NCI-H1048 (cell line): ENCODE results near the gene PRAMEF9.
"Not testable (repeated sequence)": the region's sequence is repeated elsewhere in the genome, so short reads cannot be mapped to it uniquely, and the experiment has no call there.

ENCODE experiments used
- DNase-seq: peaks from one replicate; lab custom pipeline; 2025; lab: John Stamatoyannopoulos, UW

The PRAMEF9 gene

DNA sequence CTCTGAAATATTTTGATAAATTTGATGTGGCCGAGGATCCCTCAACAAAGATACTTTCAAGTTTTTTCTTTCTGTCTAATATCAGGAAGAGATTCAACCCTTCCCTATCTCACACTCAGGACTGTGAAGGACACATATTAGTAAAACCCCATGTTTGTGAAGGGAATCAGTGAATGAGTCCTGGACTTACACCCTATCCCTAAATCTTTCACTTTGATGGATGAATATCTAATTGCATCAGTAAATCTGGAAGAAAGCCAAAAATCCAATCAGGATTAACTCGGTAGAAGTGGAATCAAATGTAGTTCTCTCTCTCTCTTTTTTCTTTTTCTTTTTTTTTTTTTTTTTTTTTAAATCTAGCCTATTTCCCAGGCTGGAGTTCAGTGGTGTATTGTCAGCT, at the start of gene PRAMEF9:
Gene PRAMEF9, plus strand, starts transcription at position 301 of the 400 bp plus-strand sequence. CDS start 3,433 bp downstream, outside the sequence.
- not testable (repeated sequence) for DNase-seq

DNA sequence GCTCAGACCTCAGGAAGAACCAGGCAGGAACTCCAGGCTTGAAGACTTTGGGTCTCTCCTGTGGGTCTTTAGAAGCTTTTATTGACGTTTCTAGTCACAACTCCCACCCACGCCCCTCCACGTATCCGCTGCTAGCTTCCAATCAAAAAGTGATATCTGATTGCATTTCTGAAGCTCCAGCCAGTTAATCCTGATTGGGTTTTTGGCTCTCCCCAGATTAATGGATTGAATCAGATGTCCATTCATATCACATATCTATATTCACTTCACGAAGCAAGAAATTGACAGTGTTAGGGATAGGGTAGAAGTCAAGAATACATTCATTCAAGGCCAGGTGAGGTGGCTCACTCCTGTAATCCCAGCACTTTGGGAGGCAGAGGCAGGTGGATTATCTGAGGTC, 15.7 kb upstream of the PRAMEF9 start, which contains the start of gene PRAMEF26:
Gene PRAMEF26, minus strand, starts transcription at position 101 of the 400 bp plus-strand sequence. CDS start 2,914 bp downstream, outside the sequence.
- not testable (repeated sequence) for DNase-seq

DNA sequence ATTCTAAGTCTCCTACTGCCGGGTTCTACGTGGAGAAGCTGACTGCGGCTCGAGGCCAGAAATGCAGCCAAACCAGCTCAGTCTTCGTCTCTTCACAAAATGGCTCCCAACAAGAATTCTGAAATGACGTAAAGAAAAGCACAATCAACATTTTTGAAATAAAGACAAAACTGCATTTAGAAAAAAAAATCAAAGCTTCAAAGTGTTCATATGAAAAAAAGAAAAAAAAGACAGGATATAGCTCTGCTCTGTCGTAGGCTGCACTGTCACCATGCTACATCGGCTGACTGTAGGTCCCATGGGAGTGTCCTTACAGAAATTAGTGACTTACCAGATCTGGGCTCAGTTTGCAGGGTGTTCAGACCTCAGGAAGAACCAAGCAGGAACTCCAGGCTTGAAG, 6.1 kb upstream of the PRAMEF9 start, which contains the start of gene HNRNPCL4:
Gene HNRNPCL4, minus strand, starts transcription at position 101 of the 400 bp plus-strand sequence. CDS start 164 bp downstream, outside the sequence.
- not testable (repeated sequence) for DNase-seq

DNA sequence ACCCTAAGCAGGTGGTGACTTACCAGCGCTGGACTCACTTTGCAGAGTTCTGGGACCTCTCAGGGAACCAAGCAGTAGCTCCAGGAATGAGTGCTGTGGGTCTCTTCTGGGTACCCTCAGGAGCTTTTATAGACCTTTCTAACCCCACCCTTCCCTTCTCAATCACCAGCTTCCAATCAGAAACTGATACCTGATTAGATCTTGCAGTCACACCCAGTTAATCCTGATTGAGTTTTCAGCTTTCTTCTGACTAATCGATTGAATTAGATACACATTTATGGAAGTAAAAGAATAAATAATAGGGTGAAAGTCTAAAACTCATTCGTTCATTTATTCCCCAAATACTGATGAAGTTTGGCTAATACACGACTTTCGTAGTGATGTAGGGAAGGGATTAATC, 29.7 kb downstream of the PRAMEF9 start, which contains the start of gene PRAMEF13:
Gene PRAMEF13, minus strand, starts transcription at position 101 of the 400 bp plus-strand sequence. CDS start 1,820 bp downstream, outside the sequence.
- not testable (repeated sequence) for DNase-seq

DNA sequence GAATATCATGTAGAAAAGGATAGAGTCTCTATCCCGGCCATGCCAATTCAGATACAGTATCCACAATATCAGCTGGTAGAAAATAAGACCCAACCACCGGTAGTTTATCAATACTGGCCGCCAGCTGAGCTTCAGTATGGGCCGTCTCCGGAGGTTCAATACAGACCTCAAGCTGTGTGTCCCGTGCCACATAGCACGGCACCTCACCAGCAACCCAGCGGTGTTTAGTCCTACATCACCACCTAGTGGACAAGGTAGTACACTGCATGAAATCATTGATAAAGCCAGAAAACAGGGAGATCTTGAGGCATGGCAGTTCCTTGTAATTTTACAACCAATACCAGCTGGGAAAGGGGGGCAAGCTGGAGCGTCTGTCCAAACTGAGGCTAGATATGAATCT, 37.1 kb downstream of the PRAMEF9 start:
- DNase-seq = not testable (repeated sequence)

DNA sequence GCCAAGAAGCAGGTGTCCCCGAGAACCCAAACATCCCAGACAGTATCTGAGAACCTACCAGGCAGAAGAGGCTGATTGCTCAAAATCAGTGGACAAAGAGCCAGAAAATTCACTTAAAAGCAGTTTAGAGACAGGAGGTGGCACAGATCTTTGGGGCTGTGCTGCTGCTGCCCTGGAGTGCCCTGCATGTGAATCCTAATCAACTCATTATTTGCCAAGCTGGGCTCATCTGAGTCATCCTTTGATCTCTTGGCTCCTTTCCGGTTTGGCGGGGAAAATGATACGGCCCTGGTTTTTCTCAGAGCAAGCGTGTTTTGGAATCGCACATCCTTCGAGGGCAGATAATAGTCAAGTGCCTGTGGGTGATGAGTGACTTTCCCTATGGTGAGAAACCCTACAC, 45.0 kb downstream of the PRAMEF9 start:
- not testable (repeated sequence) for DNase-seq

DNA sequence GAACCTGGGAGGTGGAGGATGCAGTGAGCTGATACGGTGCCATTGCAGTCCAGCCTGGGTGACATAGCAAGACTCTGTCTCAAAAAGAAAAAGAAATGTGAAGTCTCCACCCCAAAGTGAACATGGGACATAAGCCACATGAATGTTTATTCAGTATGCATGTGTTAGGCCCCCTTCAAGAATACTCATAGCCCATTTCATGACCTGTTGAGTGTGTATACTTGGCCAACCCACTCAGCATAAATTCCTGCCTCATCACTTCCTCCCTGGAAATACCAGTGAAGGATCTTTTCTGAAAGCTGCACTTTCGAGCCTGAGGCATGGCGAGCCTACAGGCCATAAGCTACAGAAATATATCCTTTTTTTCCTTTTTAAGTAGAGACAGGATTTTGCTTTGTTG, 47.6 kb downstream of the PRAMEF9 start:
- DNase-seq = not testable (repeated sequence)

DNA sequence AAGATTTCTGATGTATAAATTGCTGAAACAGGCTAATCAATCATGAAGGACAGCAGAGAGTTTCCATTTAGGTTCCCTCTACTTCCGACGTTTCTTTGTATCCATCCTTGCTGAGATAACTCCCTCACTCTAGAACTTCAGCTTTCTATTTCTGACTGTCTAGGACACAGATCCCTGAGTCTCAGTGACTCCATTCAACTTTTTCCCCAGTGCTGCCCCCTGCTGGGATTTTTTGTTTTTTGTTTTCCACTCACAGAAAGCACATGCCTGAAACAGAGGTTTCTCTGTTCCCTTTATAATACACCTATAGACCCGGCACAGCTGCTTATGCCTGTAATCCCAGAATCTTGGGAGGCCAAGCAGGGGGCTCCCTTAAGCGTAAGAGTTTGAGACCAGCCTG, 51.1 kb downstream of the PRAMEF9 start:
- not testable (repeated sequence) for DNase-seq

DNA sequence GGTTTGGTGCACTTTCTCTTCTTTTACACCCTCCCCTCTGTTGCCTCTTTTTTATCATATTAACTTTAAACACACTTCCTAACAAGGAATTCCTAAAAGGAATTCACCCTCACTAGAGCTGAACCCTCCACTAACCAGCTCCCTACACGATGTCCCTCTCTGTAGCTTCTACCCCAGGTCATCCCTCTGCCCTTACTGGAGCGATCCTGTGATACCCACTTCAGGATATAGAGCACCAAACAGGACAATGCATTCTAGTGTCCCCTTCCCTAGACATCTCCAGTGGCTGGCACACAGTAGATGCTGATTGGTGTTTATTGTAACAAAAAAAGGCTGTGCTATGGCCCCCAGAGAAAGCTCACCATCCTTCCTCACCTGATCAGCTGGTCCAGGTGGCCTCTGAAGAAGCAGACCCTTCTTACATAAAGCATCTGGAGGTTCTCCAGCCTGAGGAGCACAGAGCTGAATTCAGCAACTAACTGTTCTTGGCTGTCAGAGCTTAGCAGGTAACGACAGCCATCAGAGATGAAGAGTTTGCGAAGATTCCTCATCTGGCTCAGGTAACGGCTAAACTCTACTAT, 52.9 kb downstream of the PRAMEF9 start:
- no peak for DNase-seq

DNA sequence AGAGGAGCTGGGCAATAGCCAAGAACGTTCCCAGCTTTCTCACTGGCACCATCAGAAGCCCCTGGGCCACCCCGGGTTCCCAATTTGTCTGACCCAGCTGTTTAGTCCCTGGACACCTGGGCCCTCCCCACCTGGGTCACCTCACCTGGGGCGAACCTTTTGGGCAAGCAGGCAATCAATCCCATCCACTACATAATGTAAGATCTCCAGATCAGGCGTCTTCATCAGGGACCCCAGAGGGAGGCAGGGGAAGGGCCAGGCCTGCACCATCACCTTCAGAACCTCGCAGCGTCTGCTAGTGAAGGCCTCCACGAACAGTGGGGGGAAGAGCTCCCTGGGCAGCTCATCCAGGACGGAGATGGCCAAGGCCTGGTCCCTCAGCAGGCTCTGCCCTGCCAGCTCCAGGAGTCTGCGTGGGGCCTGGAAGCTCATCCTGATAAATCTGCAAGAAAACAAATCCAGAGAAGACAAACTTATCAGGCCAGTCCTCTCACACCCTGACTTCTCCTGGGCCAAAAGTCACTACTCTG, 54.1 kb downstream of the PRAMEF9 start, which contains the start of gene PRAMEF18:
Gene PRAMEF18, minus strand, starts transcription at position 480 of the 530 bp plus-strand sequence. Its CDS starts 48 bp downstream, at position 432.
- DNase-seq = not testable (repeated sequence)

DNA sequence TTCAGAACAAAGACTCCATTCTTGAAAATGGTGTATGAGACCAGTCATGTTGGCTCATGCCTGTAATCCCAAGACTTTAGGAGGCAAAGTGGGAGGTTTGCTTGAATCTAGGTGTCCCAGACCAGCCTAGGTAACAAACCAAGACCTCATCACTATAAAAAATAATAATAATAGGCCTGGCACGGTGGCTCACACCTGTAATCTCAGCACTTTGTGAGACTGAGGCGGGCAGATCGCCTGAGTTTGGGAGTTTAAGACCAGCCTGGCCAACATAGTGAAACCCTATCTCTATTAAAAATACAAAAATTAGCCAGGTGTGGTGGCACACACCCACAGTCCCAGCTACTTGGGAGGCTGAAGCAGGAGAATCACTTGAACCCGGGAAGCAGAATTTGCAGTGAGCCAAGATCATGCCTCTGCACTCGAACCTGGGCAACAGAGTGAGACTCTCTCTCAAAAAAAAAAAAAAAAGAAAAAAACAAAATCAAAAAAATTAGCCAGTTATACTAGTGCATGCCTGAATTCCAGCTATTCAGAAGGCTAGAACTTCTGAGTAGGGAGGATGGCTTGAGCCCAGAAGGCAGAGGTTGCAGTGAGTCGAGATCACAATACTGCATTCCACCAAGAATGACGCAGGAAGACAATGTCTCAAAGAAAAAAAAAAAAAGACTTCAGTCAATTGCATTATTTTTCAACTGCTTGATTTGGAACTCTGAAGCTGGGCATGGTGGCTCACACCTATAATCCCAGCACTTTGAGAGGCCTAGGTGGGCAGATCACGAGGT, 55.8 kb downstream of the PRAMEF9 start:
- not testable (repeated sequence) for DNase-seq

DNA sequence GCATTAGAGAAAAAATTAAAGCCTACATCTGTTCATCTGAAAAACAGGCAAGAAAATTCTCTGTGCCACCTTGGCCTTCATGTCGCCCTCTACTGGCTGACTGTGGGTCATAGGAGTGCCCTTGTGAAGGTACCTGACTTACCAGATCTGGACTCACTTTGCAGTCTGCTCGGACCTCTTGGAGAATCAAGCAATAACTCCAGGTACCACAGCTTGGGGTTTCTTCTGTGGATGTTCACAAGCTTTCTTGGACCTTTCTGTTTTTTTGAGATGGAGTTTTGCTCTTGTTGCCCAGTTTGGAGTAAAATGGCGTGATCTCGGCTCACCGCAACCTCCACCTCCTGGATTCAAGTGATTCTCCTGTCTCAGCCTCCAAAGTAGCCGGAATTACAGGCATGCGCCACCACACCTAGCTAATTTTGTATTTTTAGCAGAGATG, 56.7 kb downstream of the PRAMEF9 start:
- no peak for DNase-seq
